ENCODE results near the gene ALG9.
A peak's percentile ranks its signal among the peaks of the same experiment; 100 is the strongest.

Gene ALG9

GRCh38 chr11:111878849-111879636, 7.7 kb upstream of the ALG9 start, which contains the start of the genes CFAP68 and FDXACB1:
Gene CFAP68 (plus strand): TSS chr11:111879541. CDS start chr11:111879561, 20 bp downstream.
Gene FDXACB1 (minus strand): TSS chr11:111879165. CDS start chr11:111879132, 33 bp downstream.
- DNase-seq, result peak; percentile 97

GRCh38 chr11:111878385-111878848, 7.0 kb upstream of the ALG9 start:
- no peak for DNase-seq

DNA sequence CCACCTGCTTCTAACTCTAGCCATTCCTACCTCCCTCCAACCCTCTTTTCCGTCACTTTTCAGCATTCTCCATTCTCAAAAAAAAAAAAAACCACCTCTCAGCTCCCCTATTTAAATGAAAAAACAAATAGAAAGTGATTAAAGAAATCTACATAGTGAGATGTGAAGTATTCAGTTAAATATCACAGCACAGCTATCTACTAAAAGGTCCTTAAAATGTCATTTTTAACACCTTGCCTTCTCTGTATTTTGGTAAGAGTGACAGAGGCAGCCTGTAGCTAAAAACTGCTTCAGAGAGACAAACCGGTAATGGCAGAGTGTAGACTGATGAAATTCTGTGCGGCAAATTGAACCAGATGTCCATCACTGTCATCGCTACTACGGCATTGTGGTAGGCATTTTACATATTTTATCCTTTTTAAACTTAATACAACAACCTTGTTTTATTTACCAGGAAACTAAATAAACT, 346 bp upstream of the ALG9 start:
- DNase-seq, result no peak

DNA sequence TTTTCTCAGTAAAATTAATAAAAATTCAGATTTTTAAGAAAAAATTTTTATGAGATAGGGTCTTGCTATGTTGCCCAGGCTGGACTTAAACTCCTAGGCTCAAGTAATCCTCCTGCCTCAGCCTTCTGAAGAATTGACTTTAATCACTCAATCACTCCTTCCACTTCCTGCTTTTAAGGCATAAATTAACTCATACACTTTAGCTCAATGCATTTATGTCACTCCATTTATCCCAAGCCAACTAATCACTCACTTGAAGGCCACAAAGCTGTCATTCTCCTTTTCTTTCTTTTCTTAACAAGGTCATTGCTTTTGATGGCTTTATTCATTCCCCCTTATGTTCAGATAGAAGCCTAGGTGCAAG, 877 bp downstream of the ALG9 start:
- DNase-seq, result no peak

DNA sequence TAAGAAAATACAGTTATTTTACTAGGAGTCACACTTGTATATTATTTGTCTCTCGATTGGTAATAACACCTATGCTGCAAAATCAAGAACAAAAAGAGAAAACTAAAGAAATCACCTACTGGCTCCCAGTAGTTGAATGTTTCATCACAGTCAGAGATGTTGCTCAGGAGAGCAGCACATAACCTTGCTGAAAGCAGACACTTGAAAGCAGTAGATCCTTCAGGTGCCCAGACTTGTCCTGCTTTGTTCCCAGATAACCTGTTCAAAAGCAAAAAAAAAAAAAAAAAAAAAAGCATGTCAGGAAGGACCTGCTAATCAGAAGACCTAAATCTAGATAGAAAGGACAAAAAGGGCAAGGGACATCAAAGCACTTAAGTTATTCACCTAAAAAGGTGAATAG, 1.3 kb downstream of the ALG9 start:
- no peak for DNase-seq

GRCh38 chr11:111860257-111860656, 11.1 kb downstream of the ALG9 start:
- no peak for DNase-seq

- DNase-seq, result no peak
These were observed 15.9 kb downstream of the ALG9 start for GRCh38 chr11:111855506-111855905.

DNA sequence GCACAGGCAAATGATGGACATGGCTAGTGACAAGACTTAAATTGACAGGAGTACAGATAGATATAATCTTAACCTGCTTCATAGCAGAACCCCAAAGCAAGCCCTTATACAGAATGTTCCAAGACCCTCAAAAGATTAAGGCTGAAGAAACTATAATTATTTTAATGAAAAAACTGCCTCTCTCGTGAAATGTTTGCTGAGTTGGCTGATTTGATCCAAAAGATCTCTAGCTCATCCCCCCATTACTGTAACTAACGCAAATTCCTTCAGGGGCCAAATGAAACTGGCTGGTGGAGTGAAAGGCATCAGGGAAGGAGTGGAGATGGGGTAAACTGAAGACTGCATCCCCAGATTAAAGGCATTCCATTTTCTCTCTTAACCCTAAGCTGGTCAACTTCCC, 19.3 kb downstream of the ALG9 start:
- no peak for DNase-seq

DNA sequence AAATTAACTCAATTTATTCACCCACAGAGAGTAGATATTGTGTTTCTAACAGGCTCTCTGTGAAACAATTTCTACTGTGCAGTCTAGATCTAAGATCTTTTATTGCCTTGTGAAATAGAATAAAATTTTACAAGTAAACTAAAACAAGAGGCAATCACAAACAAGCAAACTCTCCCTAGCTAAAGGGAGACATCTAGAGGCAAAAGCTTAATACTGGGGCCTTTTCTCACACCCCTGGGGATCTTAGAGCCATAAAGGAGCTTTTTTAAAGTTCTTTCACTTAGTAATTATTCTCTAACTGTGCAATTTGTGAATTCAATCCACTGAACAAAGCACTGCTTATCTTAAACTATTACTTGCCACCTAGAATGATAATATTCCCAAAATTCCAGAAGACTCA, 19.7 kb downstream of the ALG9 start:
- DNase-seq, result no peak

DNA sequence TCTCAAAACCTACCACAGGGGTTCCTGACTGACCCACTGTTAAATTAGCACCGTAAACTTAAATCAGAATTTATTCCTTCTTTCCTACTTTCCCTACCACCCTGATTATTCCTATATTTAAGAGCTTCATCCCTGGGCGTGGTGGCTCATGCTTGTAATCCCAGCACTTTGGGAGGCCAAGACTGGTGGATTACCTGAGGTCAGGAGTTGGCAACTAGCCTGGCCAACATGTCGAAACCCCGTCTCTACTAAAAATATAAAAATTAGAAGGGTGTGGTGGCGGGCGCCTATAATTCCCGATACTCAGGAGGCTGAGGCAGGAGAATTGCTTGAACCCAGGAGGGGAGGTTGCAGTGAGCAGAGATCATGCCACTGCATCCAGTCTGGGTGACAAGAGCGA, 20.3 kb downstream of the ALG9 start:
- no peak for DNase-seq

DNA sequence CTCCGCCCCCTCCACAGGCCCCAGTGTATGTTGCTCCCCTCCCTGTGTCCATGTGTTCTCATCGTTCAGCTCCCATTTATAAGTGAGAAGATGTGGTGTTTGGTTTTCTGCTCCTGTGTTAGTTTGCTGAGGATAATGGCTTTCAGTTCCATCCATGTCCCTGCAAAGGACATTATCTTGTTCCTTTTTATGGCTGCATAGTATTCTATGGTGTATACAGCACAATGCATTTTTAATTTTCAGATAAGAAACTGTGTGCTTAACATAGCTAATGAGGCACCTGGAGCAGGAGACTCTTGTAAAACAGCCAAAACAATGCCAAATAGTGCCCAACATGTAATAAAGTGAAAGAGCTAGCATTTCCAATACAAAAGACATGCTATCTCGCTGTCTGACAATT, 21.8 kb downstream of the ALG9 start:
- no peak for DNase-seq

DNA sequence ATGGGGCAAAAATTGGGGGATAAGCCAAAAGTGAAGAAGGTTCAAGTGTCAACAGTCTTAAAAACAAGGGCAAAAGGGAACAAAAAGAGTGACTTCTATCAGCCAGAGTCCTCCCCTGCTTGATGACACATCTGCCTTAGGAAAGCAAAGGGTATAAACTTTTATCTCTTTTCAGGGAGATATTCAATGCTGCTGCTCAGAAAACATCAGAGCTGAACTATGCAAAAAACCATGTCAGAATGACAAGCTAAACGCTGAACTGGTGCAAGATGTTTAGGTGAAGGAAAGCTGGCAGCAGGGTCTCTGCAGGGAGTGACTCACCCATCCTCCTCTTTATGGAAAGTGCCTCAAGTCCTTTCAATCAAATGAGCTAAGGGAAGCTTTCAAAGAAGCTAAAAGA, 24.7 kb downstream of the ALG9 start:
- no peak for DNase-seq

- no peak for DNase-seq
These were observed 25.3 kb downstream of the ALG9 start for GRCh38 chr11:111846063-111846462.

DNA sequence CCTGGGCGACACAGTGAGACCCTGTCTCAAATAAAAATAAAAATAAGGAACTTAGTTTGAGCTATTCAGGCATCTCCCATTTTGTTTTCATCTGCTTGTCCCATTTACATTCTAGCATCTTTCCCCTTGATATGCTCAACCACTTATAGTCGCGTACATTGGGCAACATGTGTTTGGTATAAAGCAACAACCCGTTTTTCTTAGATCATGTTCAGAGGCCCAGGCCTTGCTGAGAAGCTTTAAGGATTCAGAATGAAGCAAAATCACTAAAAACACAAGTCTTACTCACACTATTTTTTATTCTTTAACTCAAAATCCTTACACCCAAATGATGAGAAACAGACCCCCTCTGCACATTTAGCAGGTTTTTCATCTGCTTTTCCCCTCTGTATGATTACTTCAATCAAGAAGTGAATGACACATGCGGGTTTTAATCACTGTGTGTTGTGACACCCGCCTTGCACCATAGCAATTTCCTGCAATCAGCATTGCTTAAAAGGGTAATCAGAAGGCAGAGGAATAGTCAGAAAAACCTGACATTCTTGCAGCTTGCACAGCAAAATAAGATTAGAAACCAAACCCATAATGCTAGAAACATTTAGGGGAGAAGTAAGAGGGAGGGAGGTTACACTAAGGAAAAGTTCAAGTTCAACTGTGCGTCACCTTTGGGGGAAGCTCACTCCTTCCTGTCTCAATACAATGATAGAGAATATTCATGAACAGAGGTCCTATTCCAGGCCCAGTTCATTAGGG, 25.9 kb downstream of the ALG9 start:
- DNase-seq, result no peak

- DNase-seq, result no peak
These were observed 27.7 kb downstream of the ALG9 start for GRCh38 chr11:111843661-111844060.

GRCh38 chr11:111841370-111842053, 29.9 kb downstream of the ALG9 start:
- DNase-seq, result peak; percentile 81

- no peak for DNase-seq
These were observed 31.2 kb downstream of the ALG9 start for GRCh38 chr11:111840143-111840542.

- DNase-seq, result no peak
These were observed 33.3 kb downstream of the ALG9 start for GRCh38 chr11:111838054-111838453.

- DNase-seq, result no peak
These were observed 34.0 kb downstream of the ALG9 start for GRCh38 chr11:111837366-111837891.

- DNase-seq, result peak; percentile 14
These were observed 34.7 kb downstream of the ALG9 start for GRCh38 chr11:111836721-111837120.

DNA sequence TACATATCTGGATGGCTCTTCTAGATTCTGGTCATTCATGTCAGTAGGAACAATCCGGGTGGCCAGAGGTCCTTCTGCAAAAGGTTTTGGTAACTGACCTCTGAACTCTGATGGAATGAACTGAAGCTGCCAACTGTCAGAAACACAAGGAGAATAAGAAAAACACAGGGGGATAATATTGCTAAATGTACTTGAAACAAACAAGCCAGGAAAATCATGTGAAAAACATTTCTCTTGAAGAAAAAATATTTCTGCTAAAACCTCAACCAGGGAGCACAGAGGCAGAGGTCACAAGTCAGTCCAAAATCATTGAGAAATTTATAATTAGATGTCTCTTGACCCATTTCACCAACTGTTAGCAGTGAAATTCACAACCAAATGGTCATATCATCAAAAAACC, 35.2 kb downstream of the ALG9 start:
- no peak for DNase-seq

GRCh38 chr11:111835665-111836064, 35.7 kb downstream of the ALG9 start:
- DNase-seq, result no peak
